Spleen (tissue), 7 donors: ENCODE measurements around the gene AGAP2.

Experiments
- POLR2A ChIP-seq, 3 donors: fragments of 450-650 bp; IDR thresholded peaks; one replicate each; pipeline ENCODE4 v1.5.1; 2017; ENCODE audit warnings: antibody characterized with exemption in 3 of 3, mild to moderate bottlenecking in 1 of 3
- POLR2AphosphoS5 ChIP-seq, 3 donors: sonication (generic); formaldehyde crosslinking; IDR thresholded peaks; one replicate each; pipeline ENCODE4 v1.5.1; 2017; ENCODE audit warnings: antibody characterized with exemption in 3 of 3
- TF ChIP-seq, protein P1 (sequence below), 11 experiments: fragments of 200-600 bp in 7 of 11; fragments of 450-650 bp in 4 of 11; sonication (generic) in 4 of 11; IDR thresholded peaks in 8 of 11; conservative IDR thresholded peaks in 3 of 11; 1 replicate in 7 of 11; 2 replicates in 4 of 11; pipeline versions ENCODE4 v1.4.0 to v1.8.0; 2016 to 2021; ENCODE audit warnings: antibody characterized with exemption in 11 of 11, inconsistent platforms in 4 of 11, mild to moderate bottlenecking in 1 of 11
- donor health status: DM: no; HTN: no; CAD: no; lungs with moderate emphysema.
- donor health status: DM: no; HTN: no; CAD: no.
- donor health status: DM: no; HTN: no; CAD: no.

GRCh38 chr12:57777911-57778310 is 39.4 kb upstream of the AGAP2 start:
- no peak for TF ChIP-seq POLR2A (IDR thresholded peaks at IDR 0.05)
- TF ChIP-seq, protein P1, sequence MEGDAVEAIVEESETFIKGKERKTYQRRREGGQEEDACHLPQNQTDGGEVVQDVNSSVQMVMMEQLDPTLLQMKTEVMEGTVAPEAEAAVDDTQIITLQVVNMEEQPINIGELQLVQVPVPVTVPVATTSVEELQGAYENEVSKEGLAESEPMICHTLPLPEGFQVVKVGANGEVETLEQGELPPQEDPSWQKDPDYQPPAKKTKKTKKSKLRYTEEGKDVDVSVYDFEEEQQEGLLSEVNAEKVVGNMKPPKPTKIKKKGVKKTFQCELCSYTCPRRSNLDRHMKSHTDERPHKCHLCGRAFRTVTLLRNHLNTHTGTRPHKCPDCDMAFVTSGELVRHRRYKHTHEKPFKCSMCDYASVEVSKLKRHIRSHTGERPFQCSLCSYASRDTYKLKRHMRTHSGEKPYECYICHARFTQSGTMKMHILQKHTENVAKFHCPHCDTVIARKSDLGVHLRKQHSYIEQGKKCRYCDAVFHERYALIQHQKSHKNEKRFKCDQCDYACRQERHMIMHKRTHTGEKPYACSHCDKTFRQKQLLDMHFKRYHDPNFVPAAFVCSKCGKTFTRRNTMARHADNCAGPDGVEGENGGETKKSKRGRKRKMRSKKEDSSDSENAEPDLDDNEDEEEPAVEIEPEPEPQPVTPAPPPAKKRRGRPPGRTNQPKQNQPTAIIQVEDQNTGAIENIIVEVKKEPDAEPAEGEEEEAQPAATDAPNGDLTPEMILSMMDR (IDR thresholded peaks at IDR 0.05 in 8 of 11, conservative IDR thresholded peaks at IDR 0.05 in 3 of 11) = no peak
- TF ChIP-seq POLR2AphosphoS5 (IDR thresholded peaks at IDR 0.05) = no peak
